Ovary (tissue), 3 donors: Measurements from ENCODE around the gene MRC1.

Experiments
- CTCF ChIP-seq, 3 donors: fragments of 450-650 bp in 2 of 3; fragments of 200-600 bp in 1 of 3; IDR thresholded peaks; one replicate each; pipeline versions ENCODE4 v1.5.1 to v1.8.0; 2016 to 2022; ENCODE audit warnings: antibody characterized with exemption in 3 of 3, mild to moderate bottlenecking in 1 of 3
- EP300 ChIP-seq: sonication (generic); formaldehyde crosslinking; IDR thresholded peaks from one replicate; pipeline ENCODE4 v1.6.1; 2017; ENCODE audit warnings: antibody characterized with exemption
- POLR2A ChIP-seq: fragments of 450-650 bp; IDR thresholded peaks from one replicate; pipeline ENCODE4 v1.6.1; 2017; ENCODE audit warnings: antibody characterized with exemption, mild to moderate bottlenecking, moderate library complexity
- donor health status: DM: no; HTN: no; CAD: no.

- TF ChIP-seq CTCF (IDR thresholded peaks at IDR 0.05) (no peak), POLR2A (no peak), EP300 (no peak)
Measured at GRCh38 chr10:17817790-17818189, 8.6 kb downstream of the MRC1 start.
